HCT116 (cell line): ENCODE measurements around the gene BMP4.

Source experiments
- ELF1 ChIP-seq: IDR thresholded peaks from 2 replicates; pipeline ENCODE4 v1.6.1; 2012; ENCODE audit warnings: low read depth, borderline replicate concordance
- EZH2 ChIP-seq: fragments of 200-600 bp; sonication (generic); IDR thresholded peaks from 2 replicates; pipeline ENCODE4 v1.6.1; 2017; ENCODE audit warnings: antibody characterized with exemption, mixed run types
- EZH2phosphoT487 ChIP-seq: fragments of 200-600 bp; IDR thresholded peaks from 2 replicates; pipeline ENCODE4 v1.6.1; 2018; ENCODE audit warnings: antibody characterized with exemption, borderline replicate concordance
- FOSL1 ChIP-seq: IDR thresholded peaks from 2 replicates; pipeline ENCODE4 v1.6.1; 2012; ENCODE audit warnings: low read depth
- POLR2A ChIP-seq: IDR thresholded peaks from 2 replicates; pipeline ENCODE4 v1.7.0; 2011; ENCODE audit warnings: borderline replicate concordance; ENCODE audit not compliant: insufficient read depth, insufficient read length; ENCODE audit errors: extremely low read depth
- POLR2AphosphoS5 ChIP-seq: IDR thresholded peaks from 2 replicates; pipeline ENCODE4 v1.6.1; 2011; ENCODE audit warnings: mild to moderate bottlenecking, low read depth, low read length, moderate library complexity
- REST ChIP-seq: IDR thresholded peaks from 2 replicates; pipeline ENCODE4 v1.6.1; 2012; ENCODE audit warnings: low read depth
- YY1 ChIP-seq: IDR thresholded peaks from 2 replicates; pipeline ENCODE4 v1.6.1; 2011; ENCODE audit warnings: low read length, low read depth, moderate library complexity, mild to moderate bottlenecking; ENCODE audit not compliant: insufficient replicate concordance; ENCODE audit errors: extremely low read depth
- ZNF274 ChIP-seq: fragments of 200-500 bp; sonication (Bioruptor generic); IDR thresholded peaks from 2 replicates; pipeline ENCODE4 v1.6.1; 2014; ENCODE audit warnings: mild to moderate bottlenecking, low read depth, low read length, inconsistent platforms
- TF ChIP-seq, protein P1 (sequence below), 3 experiments: fragments of 200-600 bp in 1 of 3; sonication (generic) in 1 of 3; IDR thresholded peaks in 2 of 3; conservative IDR thresholded peaks in 1 of 3; 2 replicates each; pipeline ENCODE4 v1.5.1; 2012 to 2017; ENCODE audit warnings: low read depth in 2 of 3, low read length in 2 of 3, antibody characterized with exemption in 1 of 3, borderline replicate concordance in 1 of 3, control low read depth in 1 of 3, mild to moderate bottlenecking in 1 of 3, mixed read lengths in 1 of 3, mixed run types in 1 of 3, moderate library complexity in 1 of 3; ENCODE audit not compliant: insufficient read depth in 1 of 3
- TF ChIP-seq, protein P2 (sequence below): IDR thresholded peaks from 2 replicates; pipeline ENCODE4 v1.6.1; 2012

DNA sequence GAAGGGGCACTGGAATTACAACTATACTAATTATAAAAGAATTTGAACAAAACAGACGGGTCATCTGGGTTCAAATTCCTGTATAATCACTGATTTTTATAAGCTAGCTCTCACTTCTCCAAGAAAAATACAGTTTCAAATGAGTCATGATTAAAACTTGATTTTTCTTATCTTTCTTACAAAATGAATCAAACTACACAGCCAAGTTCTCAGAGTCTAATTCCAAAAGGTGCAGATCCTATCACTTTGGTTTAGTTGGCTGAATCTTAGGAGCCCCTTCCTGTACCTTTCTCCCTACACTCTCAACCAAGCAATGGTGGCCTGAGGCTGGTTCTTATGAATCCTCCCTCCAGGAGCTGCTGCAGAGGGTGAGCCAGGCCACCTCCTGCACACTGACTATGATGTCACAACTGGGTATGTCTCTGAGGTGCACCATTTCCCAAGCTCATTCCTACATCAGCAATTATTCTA, 43.8 kb upstream of the BMP4 start:
- TF ChIP-seq ZNF274 (no peak), EZH2 (no peak), POLR2AphosphoS5 (no peak), ELF1 (no peak), REST (no peak), FOSL1 (no peak), POLR2A (no peak), EZH2phosphoT487 (no peak), YY1 (no peak)
- TF ChIP-seq, protein P1, sequence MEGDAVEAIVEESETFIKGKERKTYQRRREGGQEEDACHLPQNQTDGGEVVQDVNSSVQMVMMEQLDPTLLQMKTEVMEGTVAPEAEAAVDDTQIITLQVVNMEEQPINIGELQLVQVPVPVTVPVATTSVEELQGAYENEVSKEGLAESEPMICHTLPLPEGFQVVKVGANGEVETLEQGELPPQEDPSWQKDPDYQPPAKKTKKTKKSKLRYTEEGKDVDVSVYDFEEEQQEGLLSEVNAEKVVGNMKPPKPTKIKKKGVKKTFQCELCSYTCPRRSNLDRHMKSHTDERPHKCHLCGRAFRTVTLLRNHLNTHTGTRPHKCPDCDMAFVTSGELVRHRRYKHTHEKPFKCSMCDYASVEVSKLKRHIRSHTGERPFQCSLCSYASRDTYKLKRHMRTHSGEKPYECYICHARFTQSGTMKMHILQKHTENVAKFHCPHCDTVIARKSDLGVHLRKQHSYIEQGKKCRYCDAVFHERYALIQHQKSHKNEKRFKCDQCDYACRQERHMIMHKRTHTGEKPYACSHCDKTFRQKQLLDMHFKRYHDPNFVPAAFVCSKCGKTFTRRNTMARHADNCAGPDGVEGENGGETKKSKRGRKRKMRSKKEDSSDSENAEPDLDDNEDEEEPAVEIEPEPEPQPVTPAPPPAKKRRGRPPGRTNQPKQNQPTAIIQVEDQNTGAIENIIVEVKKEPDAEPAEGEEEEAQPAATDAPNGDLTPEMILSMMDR (IDR thresholded peaks at IDR 0.05 in 2 of 3, conservative IDR thresholded peaks at IDR 0.05 in 1 of 3; ENCODE audit: borderline replicate concordance in 1 of 3, insufficient read depth in 1 of 3, low read depth in 2 of 3, low read length in 2 of 3) = no peak
- TF ChIP-seq, protein P2, sequence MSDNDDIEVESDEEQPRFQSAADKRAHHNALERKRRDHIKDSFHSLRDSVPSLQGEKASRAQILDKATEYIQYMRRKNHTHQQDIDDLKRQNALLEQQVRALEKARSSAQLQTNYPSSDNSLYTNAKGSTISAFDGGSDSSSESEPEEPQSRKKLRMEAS = no peak
